Measurements from ENCODE around the gene MYO1C.
A peak's percentile ranks its signal among the peaks of the same experiment; 100 is the strongest.
"Not testable (repeated sequence)": the region's sequence is repeated elsewhere in the genome, so short reads cannot be mapped to it uniquely, and the experiment has no call there.

Gene MYO1C

GRCh38 chr17:1462164-1463112, 30.0 kb downstream of the MYO1C start:
- DNase-seq (ENCODE audit: low spot score), result no peak

GRCh38 chr17:1461198-1461944, 31.1 kb downstream of the MYO1C start:
- no peak for DNase-seq (ENCODE audit: low spot score)

GRCh38 chr17:1460233-1460632, 32.3 kb downstream of the MYO1C start:
- no peak for DNase-seq (ENCODE audit: low spot score)

GRCh38 chr17:1455797-1456599, 36.5 kb downstream of the MYO1C start, which contains the start of gene CRK:
CRK (minus strand) TSS chr17:1456232; CDS start chr17:1456117, 115 bp downstream.
- DNase-seq (ENCODE audit: low spot score), result peak; percentile 97

- peak; percentile 23 for DNase-seq (ENCODE audit: low spot score)
Observed at GRCh38 chr17:1455291-1455796, 37.1 kb downstream of the MYO1C start.

GRCh38 chr17:1454541-1454940, 37.9 kb downstream of the MYO1C start:
- DNase-seq (ENCODE audit: low spot score), result no peak

GRCh38 chr17:1453694-1454093, 38.8 kb downstream of the MYO1C start:
- not testable (repeated sequence) for DNase-seq (ENCODE audit: low spot score)

- no peak for DNase-seq (ENCODE audit: low spot score)
Observed at GRCh38 chr17:1452836-1453235, 39.6 kb downstream of the MYO1C start.

GRCh38 chr17:1450261-1450660, 42.2 kb downstream of the MYO1C start:
- DNase-seq (ENCODE audit: low spot score), result not testable (repeated sequence)

GRCh38 chr17:1449412-1449967, 43.0 kb downstream of the MYO1C start:
- DNase-seq (ENCODE audit: low spot score), result no peak

GRCh38 chr17:1447052-1447451, 45.4 kb downstream of the MYO1C start:
- DNase-seq (ENCODE audit: low spot score), result no peak

GRCh38 chr17:1446201-1446600, 46.3 kb downstream of the MYO1C start:
- no peak for DNase-seq (ENCODE audit: low spot score)

- DNase-seq (ENCODE audit: low spot score), result not testable (repeated sequence)
Observed at GRCh38 chr17:1445695-1446094, 46.8 kb downstream of the MYO1C start.

GRCh38 chr17:1442721-1443120, 49.8 kb downstream of the MYO1C start:
- not testable (repeated sequence) for DNase-seq (ENCODE audit: low spot score)

GRCh38 chr17:1442187-1442586, 50.3 kb downstream of the MYO1C start:
- DNase-seq (ENCODE audit: low spot score), result no peak

GRCh38 chr17:1440921-1441320, 51.6 kb downstream of the MYO1C start:
- DNase-seq (ENCODE audit: low spot score), result no peak

GRCh38 chr17:1438593-1439083, 53.8 kb downstream of the MYO1C start:
- DNase-seq (ENCODE audit: low spot score), result no peak

- no peak for DNase-seq (ENCODE audit: low spot score)
Observed at GRCh38 chr17:1435326-1435725, 57.2 kb downstream of the MYO1C start.

- DNase-seq (ENCODE audit: low spot score), result no peak
Observed at GRCh38 chr17:1434150-1434549, 58.3 kb downstream of the MYO1C start.

GRCh38 chr17:1431631-1432104, 60.8 kb downstream of the MYO1C start:
- DNase-seq (ENCODE audit: low spot score), result no peak

- DNase-seq (ENCODE audit: low spot score), result no peak
Observed at GRCh38 chr17:1423456-1424135, 68.9 kb downstream of the MYO1C start.

All from putamen (tissue), 1 donor.